Globus pallidus (tissue), 1 donor: Measurements from ENCODE around the gene TMEM101.
A peak's percentile ranks its signal among the peaks of the same experiment; 100 is the strongest.
"Not testable (repeated sequence)": the region's sequence is repeated elsewhere in the genome, so short reads cannot be mapped to it uniquely, and the experiment has no call there.

ENCODE experiments used
- DNase-seq: peaks from one replicate; pipeline ENCODE4 v3.0.0-alpha.2; 2015; ENCODE audit warnings: low spot score

TMEM101 gene

DNA sequence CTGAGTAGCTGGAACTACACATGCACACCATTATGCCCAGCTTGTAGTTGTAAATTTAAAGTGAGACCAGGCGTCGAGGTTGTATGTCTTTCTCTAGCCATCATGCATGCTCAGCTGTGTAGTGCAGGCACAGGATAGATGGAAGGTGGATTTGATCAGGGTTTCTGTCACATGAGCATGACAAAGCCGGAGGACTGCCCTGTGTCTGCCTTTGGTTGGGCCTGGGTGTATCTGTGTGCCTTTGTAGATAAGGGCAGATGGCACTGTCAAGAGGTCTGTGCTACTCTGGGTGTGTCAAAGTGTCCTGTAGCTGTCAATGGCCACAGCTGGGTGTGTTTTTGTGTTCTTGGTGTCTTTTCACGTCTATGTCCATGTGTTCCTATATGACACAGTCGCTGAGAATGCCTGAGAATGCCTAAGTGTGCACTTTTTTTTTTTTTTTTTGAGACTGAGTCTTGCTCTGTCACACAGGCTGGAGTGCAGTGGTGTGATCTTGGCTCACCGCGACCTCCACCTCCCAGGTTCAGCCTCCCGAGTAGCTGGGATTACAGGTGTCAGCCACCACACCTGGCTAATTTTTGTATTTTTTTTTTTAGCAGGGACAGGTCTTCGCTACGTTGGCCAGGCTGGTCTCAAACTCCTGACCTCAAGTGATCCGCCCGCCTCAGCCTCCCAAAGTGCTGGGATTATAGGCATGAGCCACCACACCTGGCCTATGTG is 14.5 kb downstream of the TMEM101 start:
- DNase-seq = no peak

DNA sequence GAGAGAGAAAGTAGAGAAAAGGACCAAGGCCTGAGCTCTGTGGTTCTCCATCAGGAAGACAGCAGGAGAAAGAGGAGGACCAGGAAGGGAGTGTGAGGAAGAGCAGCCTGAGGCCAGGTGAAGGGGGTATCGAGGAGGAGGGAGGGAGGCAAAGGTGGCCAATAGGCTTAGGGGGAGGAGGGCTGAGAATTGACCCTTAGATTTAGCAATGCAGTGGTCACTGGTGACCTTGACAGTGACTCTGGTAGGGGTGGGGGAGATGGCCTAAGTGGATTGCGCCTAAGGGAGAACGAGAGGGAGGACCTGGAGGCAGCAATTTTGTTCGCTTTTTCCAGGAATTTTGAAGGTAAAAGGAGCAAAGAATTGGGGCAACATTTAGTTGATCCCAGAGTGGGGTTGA is 15.7 kb downstream of the TMEM101 start:
- no peak for DNase-seq

DNA sequence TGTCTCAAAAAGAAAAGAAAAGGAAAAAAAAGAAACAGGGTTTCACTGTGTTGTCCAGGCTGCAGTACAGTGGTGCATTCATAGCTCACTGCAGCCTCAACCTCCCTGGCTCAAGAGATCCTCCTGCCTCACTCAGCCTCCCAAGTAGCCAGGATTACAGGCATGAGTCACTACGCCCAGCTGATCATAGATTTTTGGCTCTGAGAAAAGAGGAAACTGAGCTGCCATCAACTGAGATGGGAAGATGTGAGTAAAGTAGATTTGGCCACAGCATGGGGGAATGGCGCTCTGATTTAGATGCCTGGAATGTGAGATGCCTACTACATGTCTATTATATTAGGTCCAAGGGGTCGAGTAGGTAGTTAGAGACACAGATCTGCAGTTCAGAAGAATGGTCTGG is 16.2 kb downstream of the TMEM101 start:
- DNase-seq = no peak

DNA sequence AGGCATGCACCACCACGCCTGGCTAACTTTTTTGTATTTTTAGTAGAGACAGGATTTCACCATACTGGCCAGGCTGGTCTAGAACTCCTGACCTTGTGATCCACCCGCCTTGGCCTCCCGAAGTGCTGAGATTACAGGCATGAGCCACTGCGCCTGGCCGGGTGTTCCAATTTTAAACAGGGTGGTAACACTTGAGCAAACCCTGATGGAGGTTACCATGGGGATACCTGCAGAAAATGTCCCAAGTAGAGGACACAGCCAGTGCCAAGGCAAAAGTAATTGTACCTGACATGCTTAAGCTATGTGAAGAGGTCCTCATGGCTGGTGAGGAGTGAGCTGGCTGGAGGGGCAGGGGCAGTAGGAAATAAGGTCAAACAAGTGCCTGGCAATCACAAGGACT is 17.6 kb downstream of the TMEM101 start:
- DNase-seq = not testable (repeated sequence)

DNA sequence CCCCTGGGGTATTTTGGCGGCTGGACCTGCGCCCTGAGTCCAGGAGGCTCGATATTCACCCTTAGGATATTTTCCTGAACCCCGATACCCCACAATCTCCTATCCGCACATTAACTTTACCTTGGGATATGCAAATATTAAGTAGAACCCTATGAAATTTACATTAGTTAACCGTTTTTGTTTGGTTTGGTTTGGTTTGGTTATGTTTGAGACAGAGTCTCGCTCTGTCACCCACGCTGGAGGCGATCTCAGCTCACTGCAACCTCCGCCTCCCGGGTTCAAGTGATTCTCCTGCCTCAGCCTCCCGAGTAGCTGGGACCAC is 19.7 kb downstream of the TMEM101 start:
- DNase-seq = no peak

DNA sequence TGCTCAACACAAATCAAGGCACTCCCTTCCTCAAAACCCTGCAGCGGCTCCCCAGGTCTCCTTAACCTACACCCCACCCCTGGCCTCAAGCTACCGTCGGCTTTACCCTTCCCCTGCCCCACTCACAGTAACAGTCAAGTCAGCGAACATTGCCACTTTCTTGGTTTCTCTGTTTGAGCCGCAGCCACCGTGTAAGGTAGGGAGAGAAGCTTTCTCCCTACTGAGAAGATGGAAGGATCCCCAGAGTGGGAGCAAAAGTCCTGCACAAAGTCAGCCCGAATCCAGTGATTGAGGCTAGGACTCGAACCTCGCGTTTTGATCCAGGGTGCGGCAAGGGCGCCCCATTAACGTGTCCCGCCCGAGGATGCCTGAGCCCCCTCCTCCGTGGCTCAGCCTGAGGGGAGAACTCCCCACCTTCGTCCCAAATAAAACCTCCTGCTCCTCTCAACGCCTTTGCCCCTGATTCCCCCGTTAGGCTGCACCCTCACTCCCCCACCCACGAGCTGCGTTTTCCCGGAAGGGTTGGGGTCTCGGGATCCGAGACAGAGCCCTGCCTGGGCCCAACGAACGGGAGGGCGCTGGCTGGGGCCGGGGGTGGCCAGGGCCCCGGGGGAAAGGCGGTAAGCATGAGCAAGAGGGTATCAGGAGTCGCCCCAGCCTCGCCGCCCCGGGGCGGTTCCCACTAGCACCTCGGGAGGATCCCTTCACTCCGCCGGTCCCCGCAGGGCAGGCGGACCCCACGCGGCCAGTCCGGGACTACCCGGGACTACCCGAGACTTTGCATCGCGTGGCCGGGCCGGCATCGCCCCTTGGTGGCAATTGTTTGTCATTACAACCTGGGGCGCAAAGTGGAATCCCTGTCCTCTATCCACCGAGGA is 20.3 kb downstream of the TMEM101 start:
- DNase-seq = peak; percentile 39

DNA sequence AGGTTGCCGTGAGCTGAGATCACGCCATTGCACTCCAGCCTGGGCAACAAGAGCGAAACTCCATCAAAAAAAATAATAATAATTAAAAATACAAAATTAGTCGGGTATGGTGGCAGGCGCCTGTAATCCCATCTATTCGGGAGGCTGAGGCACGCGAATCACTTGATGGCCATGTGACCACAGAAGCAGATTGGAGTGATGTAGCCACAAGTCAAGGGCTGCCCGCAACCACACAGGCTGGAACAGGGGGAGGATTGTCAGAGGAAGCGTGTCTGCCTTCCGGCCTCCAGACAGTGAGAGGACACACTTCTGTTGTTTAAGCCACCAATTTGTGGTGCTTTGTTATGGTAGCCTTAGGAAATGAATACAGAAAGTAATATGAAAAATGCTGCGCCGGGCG is 22.1 kb downstream of the TMEM101 start:
- DNase-seq = no peak

DNA sequence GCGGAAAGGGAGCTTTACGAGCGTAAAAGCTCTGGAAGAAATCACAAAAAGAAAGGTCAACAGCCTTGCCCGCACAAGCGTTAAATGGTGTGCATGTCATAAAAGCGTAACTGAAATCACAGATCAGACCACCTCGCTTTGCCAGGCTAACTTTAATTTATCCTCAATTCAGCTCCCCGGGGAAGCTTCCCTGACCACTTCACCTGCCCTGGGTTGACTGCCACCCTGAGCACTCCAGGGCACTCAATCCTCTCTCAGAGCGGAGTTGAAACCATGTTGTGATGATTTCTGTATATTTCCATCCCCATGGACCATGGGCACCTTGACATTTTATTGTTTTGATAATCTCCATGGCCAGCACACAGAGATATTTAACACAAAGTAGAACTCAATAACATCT is 26.5 kb downstream of the TMEM101 start:
- DNase-seq = no peak

DNA sequence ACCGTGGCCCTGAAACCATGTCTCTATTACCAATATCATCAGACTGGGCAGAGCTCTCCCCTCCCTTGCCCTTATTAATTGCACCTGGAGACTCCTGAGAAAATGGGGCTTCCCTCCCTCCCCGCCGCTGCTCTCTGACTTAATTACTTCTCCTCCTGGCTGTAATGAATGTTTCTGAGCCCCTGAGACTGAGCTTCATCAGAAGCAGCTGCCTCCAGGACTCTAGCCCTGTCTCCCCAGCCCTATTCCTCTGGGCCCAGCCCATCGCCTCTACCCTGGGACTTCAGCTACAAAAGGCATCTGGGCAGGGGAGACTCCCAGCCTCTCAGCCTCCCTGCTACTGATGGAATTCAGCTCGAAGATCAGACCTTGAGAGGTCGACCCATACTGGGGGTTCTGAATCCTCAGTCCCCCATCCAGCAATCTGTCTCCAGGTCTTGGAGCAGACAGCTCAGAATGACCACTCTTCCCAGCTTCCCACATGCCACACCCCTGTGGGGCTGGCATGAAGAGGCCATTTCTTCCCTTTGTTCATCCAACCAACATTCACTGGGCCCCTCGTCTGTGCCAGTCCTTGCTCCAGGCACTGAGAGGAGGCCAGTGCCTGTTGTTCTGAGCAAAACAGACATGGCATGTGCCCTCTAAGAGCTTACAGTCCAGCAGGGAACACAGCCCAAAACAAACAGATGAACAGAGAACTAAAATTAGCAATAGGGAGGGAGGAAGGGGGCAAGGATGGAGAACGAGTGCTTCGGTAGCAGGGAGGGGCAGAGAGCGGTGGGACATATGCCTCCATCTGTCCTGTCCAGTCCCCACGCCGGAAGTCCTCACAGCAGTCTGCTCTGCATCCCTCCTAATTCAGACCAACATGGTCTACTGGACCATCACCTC is 27.4 kb downstream of the TMEM101 start:
- no peak for DNase-seq

DNA sequence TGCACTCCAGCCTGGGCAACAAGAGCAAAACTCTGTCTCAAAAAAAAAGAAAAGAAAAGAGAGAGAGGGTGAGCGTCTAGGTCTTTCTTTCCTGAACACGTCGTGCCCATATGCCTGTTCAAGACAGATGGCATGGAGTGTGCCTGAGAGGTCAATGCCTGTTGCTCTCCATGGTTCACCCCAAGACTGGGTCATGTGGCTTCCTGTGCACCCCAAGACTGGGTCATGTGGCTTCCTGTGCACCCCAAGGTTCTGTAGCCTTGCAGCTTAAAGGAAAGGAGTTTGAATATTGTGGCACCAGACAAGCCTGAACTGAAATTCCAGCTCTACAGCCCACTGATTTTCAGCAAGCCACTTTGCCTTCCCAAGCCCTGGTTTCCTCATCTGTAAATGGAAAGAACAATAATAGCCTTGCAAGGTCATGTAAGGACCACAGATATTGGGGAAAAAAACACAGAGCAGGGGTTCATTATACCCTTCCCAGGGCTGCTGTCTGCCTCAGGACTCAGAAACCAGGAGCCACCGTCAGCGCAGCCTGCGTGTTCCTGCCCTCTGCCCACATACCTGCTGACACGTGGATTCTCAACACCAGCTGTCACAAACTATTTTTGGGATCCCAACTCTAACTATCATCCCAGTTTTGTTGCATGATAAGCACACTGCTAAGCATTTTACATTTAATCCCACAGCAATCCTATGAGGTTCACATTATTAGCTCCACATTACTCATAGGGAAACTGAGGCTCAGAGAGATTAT is 28.4 kb downstream of the TMEM101 start:
- DNase-seq = no peak

DNA sequence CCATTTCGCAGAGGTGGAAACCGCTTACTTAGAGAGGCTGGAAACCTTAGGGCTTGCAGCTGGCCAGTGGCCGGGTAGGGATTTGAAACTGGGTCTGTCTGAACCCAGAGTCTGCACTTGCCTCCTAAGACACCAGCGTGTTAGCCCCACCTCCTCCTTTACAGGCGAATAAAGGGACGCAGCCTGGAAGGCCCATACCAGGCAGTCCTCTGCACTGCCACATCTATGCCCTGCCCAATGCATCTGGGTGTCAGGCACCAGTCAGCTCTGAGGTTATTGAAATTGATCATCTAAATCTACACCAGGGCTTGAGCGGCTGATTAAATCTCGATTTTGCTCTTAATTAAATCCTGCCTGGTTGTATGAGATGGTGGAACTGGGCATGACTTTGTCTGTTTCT is 30.2 kb downstream of the TMEM101 start:
- no peak for DNase-seq

DNA sequence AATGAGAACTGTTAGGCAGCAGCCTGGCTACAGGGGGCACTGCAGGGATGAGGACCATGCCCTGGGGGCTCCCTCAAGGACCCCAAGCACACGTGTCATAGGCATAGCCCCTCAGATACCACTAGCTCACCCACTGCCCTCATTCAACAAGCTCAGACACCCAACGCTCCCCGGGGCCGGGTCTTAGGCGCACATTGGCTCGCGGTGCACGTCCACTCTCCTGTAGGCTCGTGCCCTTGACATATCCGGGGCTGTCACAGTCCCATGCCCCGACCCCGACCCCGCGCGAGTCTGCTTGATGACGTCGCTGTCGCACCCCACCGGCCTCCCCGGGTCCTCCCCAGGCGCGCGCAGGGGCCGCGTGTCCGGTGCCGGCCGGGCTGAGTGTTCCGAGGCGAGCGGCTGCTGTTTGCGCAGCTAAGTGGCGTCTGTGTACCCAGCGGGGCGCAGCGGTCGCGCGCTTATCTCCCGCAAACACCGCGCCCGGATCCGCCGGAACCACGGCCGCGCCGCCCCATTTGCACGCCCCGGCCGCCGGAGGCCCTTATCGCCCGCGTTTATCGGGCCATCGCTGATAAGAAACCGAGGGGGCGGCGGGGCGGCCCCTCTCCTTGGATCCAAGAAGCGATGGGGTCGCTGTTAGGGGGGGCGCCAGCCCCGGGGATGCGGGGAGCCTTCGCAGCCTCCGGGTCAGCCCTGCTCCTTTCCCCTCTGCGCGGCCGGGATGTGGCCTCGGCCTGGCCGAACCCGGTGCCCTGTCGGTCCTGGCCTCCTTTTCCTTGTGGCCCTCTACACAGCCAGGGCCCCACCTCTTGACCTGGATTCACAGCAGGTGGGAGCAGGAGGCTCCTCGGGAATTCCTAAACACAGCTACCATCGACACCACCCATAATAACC is 31.0 kb downstream of the TMEM101 start:
- DNase-seq = no peak

DNA sequence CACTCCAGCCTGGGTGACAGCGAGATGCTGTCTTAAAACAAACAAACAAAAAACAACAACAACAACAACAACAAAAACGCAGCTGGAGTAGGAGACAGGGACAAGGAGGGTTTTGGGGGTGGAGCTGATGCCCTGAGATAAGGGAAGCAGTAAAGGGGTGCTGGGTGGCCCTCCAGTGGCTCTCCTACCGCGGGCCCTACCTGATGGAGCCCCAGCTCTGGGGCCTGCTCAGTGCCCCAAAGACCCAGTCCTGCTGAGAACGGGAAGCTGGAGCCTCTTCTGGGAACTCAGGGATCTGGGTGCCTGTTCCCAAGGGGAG is 31.6 kb downstream of the TMEM101 start:
- DNase-seq = no peak

DNA sequence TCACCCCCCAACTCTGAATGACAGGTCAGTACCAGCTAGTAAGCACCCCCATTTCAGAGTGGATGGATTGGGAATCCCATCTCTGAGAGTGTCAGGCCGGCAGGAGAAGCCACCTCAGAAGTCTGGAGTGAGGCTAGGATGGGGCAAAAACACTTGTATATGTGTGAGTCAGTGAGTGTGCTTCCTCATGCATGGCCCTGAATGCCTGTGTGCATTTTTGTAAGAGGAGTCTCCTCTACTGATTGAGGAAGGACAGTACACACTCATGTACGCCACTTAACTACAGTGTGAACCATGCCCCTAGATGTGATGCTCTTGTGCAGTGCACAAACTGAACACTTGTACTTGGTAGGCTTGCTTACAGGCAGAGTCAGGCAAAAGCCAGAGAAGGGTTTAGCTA is 32.6 kb downstream of the TMEM101 start:
- no peak for DNase-seq

DNA sequence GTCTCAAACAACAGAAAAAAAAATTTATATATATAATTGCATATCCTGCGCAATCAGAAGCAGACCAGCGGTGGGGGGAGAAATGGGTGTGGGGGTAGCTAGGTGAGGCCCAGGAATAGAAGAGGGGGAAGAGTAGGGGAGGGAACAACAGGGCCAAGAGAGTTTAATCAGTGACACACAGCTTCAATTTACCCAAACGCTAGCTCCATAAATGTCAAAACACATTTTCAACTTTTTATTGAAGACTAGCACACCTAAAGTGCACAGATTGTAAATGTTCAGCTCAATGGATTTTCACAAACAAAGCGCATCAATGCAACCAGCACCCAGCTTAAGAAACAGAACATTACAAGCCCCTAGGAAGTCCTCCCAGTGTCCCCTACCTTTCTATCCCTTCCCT is 35.1 kb downstream of the TMEM101 start:
- DNase-seq = no peak

DNA sequence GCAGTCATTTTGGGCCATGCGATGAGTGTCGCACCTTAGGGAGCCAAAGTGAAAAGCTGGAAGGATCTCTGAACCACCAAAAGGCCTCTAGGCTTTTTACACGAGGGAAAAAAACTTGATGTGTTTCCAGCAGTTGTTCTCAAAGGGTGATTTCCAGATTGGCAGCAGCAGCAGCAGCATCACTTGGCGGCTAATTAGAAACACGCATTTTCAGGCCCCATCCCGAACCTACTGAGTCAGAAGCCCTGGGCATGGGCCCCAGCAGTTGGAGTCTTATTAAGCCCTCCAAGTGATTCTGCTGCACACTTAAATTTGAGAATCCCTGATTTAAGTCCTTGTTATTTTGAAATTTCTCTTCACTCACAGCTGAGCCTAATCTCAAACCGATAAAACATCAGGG is 35.8 kb downstream of the TMEM101 start:
- DNase-seq = no peak

DNA sequence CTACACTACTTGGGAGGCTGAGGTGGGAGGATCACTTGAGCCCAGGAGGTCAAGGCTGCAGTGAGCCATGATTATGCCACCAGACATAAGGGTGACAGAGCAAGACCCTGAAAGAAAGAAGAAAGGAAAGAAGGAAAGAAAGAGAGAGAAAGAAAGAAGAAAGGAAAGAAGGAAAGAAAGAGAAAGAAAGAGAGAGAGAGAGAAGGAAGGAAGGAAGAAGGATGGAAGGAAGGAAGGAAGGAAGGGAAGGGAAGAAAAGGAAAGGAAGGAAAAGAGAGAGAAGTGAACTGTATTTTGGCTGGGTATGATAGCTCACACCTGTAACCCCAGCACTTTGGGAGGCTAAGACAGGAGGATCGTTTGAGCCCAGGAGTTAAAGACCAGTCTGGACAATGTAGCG is 36.7 kb downstream of the TMEM101 start:
- DNase-seq = no peak

DNA sequence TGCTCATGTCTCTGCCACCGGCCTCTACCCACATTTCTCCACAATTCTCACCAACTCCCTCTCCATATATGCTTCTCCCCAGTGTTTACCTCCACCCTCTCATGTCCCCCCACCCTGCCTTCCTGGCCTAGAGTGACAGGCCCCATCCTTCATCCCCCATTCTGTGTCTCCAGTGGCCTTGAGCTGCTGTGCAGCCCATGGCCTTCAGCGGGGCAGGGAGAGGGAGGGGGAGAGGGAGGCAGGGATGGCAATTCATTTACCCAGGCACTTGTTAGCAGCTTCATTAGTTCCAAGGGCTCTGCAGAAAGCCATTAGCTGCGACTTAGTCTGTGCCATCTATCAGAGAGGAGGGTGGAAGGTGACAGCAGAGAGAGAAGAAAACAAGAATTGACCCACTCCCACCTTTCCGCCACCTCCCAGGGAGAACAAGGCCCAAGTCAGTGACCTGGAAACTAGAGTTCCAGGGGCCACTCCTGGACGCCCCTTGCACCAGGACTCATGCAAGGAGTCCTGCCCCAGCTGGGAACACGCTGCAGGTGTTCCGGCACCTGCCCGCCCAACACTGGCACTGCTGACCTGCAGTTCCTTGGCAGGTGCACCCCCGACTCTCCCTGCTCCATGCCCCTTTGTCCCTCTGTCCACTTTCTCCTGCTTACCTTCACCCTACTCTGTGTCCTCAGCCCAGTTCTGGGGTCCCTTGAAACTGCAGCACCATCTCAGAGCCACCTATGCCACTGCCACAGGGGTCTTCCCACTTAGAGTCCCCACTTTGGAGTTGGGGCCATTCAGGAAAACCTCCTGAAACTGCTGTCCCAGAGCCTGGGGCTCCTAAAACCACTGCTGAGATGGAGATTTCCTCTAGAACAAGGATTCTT is 37.6 kb downstream of the TMEM101 start:
- no peak for DNase-seq

DNA sequence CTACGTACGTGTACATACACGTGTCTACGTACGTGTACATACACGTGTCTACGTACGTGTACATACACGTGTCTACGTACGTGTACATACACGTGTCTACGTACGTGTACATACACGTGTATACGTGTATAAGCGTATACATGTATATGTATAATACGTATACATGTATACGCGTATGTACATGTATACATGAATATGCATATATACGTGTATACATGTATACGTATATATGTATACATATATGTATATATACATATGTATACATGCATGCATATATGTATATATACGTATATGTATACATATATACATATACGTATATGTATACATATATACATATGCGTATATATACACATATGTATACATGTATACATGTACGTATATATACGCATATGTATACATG is 38.9 kb downstream of the TMEM101 start:
- DNase-seq = no peak
